Transverse colon (tissue), 4 donors: ENCODE data around the gene DYRK3. TPM values are rescaled to one million over a fixed set of nuclear protein-coding genes. Genes with fewer than 3 reads are reported as not detected.
A peak's percentile ranks its signal among the peaks of the same experiment; 100 is the strongest.

ENCODE experiments used
- DNase-seq: peaks from one replicate; pipeline ENCODE4 v3.0.0-alpha.2; 2019
- H3K27ac ChIP-seq, 4 donors: fragments of 200-600 bp; sonication (generic); 2 replicates each; pipeline ENCODE4 v1.5.1; 2016 to 2018; ENCODE audit warnings: inconsistent platforms in 4 of 4
- H3K27me3 ChIP-seq: fragments of 200-600 bp; sonication (generic); 2 replicates; pipeline ENCODE4 v1.5.1; 2017; ENCODE audit warnings: inconsistent platforms
- H3K36me3 ChIP-seq, 4 donors: fragments of 200-600 bp; sonication (generic); 2 replicates each; pipeline ENCODE4 v1.5.1; 2017 to 2019; ENCODE audit warnings: inconsistent platforms in 4 of 4
- H3K4me1 ChIP-seq, 4 donors: fragments of 200-600 bp; sonication (generic); 2 replicates each; pipeline ENCODE4 v1.5.1; 2017 to 2020; ENCODE audit warnings: inconsistent platforms in 4 of 4
- H3K4me3 ChIP-seq, 4 donors: fragments of 200-600 bp; sonication (generic); 1 replicate in 1 of 4; 2 replicates in 3 of 4; pipeline versions ENCODE4 v1.5.1 to v1.6.1; 2017 to 2019; ENCODE audit warnings: inconsistent platforms in 4 of 4
- H3K9me3 ChIP-seq, 2 donors: fragments of 200-600 bp; sonication (generic); 2 replicates each; pipeline ENCODE4 v1.5.1; 2017 to 2019; ENCODE audit warnings: inconsistent platforms in 2 of 2
- EP300 ChIP-seq: sonication (generic); formaldehyde crosslinking; IDR thresholded peaks from one replicate; pipeline ENCODE4 v1.6.1; 2017; ENCODE audit warnings: antibody characterized with exemption, low read depth
- POLR2A ChIP-seq: fragments of 450-650 bp; IDR thresholded peaks from one replicate; pipeline ENCODE4 v1.6.1; 2016; ENCODE audit warnings: antibody characterized with exemption, mild to moderate bottlenecking, moderate library complexity
- POLR2AphosphoS5 ChIP-seq, 3 donors: sonication (generic); formaldehyde crosslinking; IDR thresholded peaks; one replicate each; pipeline ENCODE4 v1.6.1; 2016; ENCODE audit warnings: antibody characterized with exemption in 3 of 3
- WGBS, 2 donors: methylation state at CpG; one replicate each; pipeline ENCODE4 v1.1.5; 2018; ENCODE audit warnings: low coverage in 1 of 2; 5-methylcytosine and 5-hydroxymethylcytosine counted together
- in situ Hi-C, 4 donors: fragments of 200-750 bp; cut with MboI; loops; one replicate each; pipeline versions ENCODE4 v1.15.0 to v1.15.1; 2017; ENCODE audit warnings: low sequenced_read_pairs in 3 of 4, low pct_ligation_motif_present in 1 of 4, low pct_unique_long_range_greater_than_20kb in 1 of 4
- intact Hi-C: fragments of 100-400 bp; cut with DNase I; formaldehyde crosslinking; loops from one replicate; pipeline ENCODE4 v1.15.1; 2023; ENCODE audit warnings: low total_unique reads
- total RNA-seq, 4 donors: library from RNA; depleted of rRNA; stranded (reverse); fragments of >200 nt; gene quantifications; one replicate each; pipeline ENCODE4 v1.1.0, GENCODE V29; 2016
- TF ChIP-seq, protein P1 (sequence below), 5 experiments: fragments of 200-600 bp in 3 of 5; fragments of 450-650 bp in 2 of 5; sonication (generic) in 3 of 5; IDR thresholded peaks; 1 replicate in 2 of 5; 2 replicates in 3 of 5; pipeline ENCODE4 v1.5.1; 2016 to 2017; ENCODE audit warnings: antibody characterized with exemption in 5 of 5, inconsistent platforms in 3 of 5, mild to moderate bottlenecking in 2 of 5, moderate library complexity in 1 of 5

Gene DYRK3
- total RNA-seq, 4 donors from 2014 or later, result 1.6 to 3.2 TPM; not detected in 2

DNA sequence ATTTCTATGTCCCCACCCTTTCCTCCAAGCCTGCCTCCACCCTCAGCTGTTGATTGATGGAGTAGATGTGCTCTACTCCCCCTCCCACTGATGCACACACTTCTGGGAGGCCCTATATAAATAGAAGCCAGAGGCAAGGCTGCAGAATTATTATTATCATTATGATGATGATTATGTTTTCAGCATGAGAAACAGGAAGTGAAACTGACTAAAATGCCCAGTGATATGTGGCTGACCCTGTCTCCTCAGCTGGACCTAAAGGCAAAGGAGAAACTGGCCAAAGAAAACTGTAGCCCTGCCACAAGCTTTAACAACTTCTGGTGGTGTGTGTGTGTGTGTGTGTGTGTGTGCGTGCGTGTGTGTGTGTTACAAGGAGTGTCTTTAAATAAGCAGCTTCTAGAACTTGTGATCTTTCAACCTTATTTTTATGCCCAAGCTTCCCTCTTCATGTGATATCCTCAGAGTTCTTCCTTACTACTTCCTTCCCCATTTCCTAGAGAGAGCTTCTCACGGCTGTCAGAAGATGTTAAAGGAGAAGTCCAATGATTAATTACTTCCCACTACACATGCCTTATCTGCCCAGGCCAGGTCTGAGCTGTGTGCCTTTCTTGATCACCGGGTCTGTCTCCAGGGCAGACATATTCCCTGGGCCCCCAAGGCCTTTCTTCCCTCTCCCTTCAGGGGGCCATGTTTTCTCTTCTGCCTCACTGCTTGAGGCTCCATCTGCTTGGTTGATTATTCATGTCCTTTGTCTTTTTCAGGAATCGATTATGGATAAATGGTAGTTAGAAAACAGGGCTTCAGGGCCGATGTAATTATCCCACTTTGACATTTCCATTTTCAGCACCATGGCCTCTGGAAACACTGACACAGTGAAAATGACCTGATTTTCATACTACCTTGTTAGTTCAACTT is 37.8 kb downstream of the DYRK3 start:
- peaks cover 23 to 45% (median 36%) of the 10 kb centered on the region in 4 donors for H3K4me1 ChIP-seq
- H3K9me3 ChIP-seq, result no peaks in the 10 kb centered on the region
- H3K36me3 ChIP-seq, result no peaks in the 10 kb centered on the region
- H3K4me3 ChIP-seq, result no peak overlapping the region
- H3K27me3 ChIP-seq, result no peaks in the 10 kb centered on the region
- TF ChIP-seq, protein P1, sequence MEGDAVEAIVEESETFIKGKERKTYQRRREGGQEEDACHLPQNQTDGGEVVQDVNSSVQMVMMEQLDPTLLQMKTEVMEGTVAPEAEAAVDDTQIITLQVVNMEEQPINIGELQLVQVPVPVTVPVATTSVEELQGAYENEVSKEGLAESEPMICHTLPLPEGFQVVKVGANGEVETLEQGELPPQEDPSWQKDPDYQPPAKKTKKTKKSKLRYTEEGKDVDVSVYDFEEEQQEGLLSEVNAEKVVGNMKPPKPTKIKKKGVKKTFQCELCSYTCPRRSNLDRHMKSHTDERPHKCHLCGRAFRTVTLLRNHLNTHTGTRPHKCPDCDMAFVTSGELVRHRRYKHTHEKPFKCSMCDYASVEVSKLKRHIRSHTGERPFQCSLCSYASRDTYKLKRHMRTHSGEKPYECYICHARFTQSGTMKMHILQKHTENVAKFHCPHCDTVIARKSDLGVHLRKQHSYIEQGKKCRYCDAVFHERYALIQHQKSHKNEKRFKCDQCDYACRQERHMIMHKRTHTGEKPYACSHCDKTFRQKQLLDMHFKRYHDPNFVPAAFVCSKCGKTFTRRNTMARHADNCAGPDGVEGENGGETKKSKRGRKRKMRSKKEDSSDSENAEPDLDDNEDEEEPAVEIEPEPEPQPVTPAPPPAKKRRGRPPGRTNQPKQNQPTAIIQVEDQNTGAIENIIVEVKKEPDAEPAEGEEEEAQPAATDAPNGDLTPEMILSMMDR (IDR thresholded peaks at IDR 0.05), result no peak
- TF ChIP-seq POLR2A (no peak), EP300 (no peak), POLR2AphosphoS5 (IDR thresholded peaks at IDR 0.05) (no peak)
- intact Hi-C loops (no loop called here), in situ Hi-C loops (no loop called here)
- H3K27ac ChIP-seq, result peak overlapping the region; percentile 74 to 83 (median 76)
- WGBS, 2 donors, result 49 to 63% methylated on average over 3 to 6 of the region's 6 CpGs
- DNase-seq, result no peak

DNA sequence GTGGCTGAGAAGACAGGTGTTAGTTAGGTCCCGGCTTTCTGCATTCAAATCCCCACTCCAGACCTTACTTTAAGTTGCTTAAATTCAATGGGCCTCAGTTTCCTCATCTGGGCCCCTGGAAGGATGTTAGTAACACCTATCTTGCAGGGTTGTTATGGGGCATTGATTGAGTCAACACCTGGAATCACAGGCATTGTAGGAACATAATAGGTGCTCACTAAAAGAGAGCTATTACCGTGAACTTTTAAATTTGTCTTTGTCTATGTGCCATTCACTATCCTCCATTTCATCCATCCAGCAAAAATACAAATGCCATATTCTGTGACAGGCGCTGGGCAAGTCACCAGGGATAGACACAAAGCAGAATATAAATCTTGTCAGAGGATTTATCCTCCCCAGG is 38.9 kb downstream of the DYRK3 start:
- no peak for DNase-seq
- H3K9me3 ChIP-seq, result no peaks in the 10 kb centered on the region
- H3K36me3 ChIP-seq, result no peaks in the 10 kb centered on the region
- intact Hi-C loops (no loop called here), in situ Hi-C loops (no loop called here)
- peaks cover 23 to 45% (median 36%) of the 10 kb centered on the region in 4 donors for H3K4me1 ChIP-seq
- H3K27ac ChIP-seq, result peak overlapping the region; percentile 72 to 83 (median 77)
- H3K27me3 ChIP-seq, result no peaks in the 10 kb centered on the region
- 94 to 100% methylated on average over 2 to 3 of the region's 3 CpGs for WGBS, 2 donors
- no peak overlapping the region for H3K4me3 ChIP-seq
- no peak for TF ChIP-seq EP300
- TF ChIP-seq POLR2A, result no peak
- TF ChIP-seq, protein P1 (IDR thresholded peaks at IDR 0.05), result no peak
- no peak for TF ChIP-seq POLR2AphosphoS5 (IDR thresholded peaks at IDR 0.05)

DNA sequence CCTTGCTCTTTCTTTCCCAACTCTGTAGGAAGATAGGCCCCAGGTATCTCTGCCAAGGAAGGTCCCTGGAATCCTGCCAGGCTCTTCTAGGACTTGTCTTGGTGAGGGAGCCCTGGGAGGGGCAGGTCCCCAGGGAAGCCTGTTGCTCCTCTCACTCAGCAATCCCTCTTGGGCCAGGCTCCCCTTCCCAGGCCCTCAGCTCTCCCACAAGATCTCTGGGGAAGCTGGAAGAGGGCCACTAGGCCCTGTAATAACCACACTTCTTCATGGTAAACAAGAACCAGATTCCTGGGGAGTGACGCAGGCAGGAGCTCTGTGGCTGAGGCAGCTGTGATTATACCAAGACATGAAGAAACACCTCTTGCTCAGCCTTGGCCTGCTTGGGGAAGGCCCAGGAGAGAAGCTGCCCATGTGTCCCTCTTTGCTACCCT is 39.4 kb downstream of the DYRK3 start:
- Histone ChIP-seq H3K36me3 (no peaks in the 10 kb centered on the region), H3K27ac (peak overlapping the region; percentile 72 to 83 (median 77)), H3K4me3 (no peak overlapping the region), H3K27me3 (no peaks in the 10 kb centered on the region), H3K9me3 (no peaks in the 10 kb centered on the region), H3K4me1 (peaks cover 23 to 45% (median 36%) of the 10 kb centered on the region in 4 donors)
- in situ Hi-C loops (no loop called here), intact Hi-C loops (no loop called here)
- peak; percentile 82 for DNase-seq
- WGBS, 2 donors, result 36% methylated on average over 1 of the region's 1 CpG; no CpG with 5 or more reads in 1 of the 2 donors
- no peak for TF ChIP-seq POLR2A
- TF ChIP-seq, protein P1 (IDR thresholded peaks at IDR 0.05), result no peak
- TF ChIP-seq EP300, result no peak
- TF ChIP-seq POLR2AphosphoS5 (IDR thresholded peaks at IDR 0.05), result peak; percentile 9 to 53 (median 35)

DNA sequence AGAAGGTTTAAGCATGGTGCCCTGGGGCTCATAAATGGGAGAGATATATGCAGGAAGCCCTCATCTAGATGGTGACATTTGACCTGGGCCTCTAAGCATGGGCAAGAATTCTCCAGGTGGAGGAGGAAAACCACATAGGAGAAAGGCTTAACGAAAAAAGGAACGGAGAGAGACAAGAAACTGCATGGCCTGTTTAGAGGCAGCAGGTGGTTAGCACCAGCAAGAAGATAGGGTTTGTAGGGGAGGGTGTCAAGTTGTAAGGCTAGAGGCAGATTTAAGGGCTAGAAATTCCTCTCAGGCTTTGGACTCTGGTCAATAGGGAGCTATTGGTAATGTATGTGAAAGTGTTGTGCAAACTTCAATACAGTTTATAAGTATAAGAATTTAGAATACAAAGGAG is 41.2 kb downstream of the DYRK3 start:
- H3K4me3 ChIP-seq, result no peak overlapping the region
- intact Hi-C loops, result no loop called here
- in situ Hi-C loops, result no loop called here
- H3K27ac ChIP-seq, result peak overlapping the region in 1 of 4 donors; percentile 83
- no peaks in the 10 kb centered on the region for H3K36me3 ChIP-seq
- 78 to 92% methylated on average over 2 of the region's 2 CpGs for WGBS, 2 donors
- TF ChIP-seq, protein P1 (IDR thresholded peaks at IDR 0.05), result no peak
- no peak for TF ChIP-seq EP300
- TF ChIP-seq POLR2AphosphoS5 (IDR thresholded peaks at IDR 0.05), result no peak
- TF ChIP-seq POLR2A, result no peak
- peaks cover 23 to 46% (median 35%) of the 10 kb centered on the region in 4 donors for H3K4me1 ChIP-seq
- no peaks in the 10 kb centered on the region for H3K9me3 ChIP-seq
- DNase-seq, result no peak
- H3K27me3 ChIP-seq, result no peaks in the 10 kb centered on the region
